Measurements from ENCODE around the gene C10orf90.

DNA sequence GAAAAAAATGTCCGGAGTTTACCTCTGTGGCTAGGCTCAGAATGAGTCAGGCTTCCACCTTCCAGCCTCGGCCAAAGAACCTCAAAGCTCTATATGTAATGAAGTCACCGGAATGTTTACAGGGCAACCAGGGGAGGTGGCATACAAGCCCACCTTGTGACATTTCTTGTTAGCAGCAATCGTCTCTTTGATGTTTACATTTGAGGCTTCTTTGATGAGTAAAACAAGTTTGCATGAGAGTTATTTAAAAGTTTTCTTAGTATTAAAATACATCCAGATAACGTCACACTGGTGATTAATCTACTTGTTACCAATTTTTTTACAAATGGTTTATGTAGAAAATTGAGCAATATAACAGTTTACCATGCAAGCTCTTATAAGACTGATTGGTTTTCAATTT, 149.1 kb downstream of the C10orf90 start:
- TF ChIP-seq, protein P1, sequence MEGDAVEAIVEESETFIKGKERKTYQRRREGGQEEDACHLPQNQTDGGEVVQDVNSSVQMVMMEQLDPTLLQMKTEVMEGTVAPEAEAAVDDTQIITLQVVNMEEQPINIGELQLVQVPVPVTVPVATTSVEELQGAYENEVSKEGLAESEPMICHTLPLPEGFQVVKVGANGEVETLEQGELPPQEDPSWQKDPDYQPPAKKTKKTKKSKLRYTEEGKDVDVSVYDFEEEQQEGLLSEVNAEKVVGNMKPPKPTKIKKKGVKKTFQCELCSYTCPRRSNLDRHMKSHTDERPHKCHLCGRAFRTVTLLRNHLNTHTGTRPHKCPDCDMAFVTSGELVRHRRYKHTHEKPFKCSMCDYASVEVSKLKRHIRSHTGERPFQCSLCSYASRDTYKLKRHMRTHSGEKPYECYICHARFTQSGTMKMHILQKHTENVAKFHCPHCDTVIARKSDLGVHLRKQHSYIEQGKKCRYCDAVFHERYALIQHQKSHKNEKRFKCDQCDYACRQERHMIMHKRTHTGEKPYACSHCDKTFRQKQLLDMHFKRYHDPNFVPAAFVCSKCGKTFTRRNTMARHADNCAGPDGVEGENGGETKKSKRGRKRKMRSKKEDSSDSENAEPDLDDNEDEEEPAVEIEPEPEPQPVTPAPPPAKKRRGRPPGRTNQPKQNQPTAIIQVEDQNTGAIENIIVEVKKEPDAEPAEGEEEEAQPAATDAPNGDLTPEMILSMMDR (IDR thresholded peaks at IDR 0.05): no peak
- no peak for TF ChIP-seq EP300 (IDR thresholded peaks at IDR 0.05)
- TF ChIP-seq POLR2A (IDR thresholded peaks at IDR 0.05): no peak

Measured in suprapubic skin (tissue), 3 donors.